ENCODE data around the gene XPC. TPM values are rescaled to one million over a fixed set of nuclear protein-coding genes. Genes with fewer than 3 reads are reported as not detected.

Gene XPC
- total and polyA plus RNA-seq, 7 donors: 8.1 to 37.5 (median 30.3) TPM

- 2 to 5% methylated on average over 3 of the region's 3 CpGs for WGBS, 2 donors
- peak overlapping the region; percentile 89 to 99 (median 96) for H3K27ac ChIP-seq
- peak overlapping the region; percentile 62 to 89 (median 76) for H3K4me3 ChIP-seq
- H3K27me3 ChIP-seq: no peaks in the 10 kb centered on the region
- TF ChIP-seq POLR2A (IDR thresholded peaks at IDR 0.05): no peak
- no peak for TF ChIP-seq EP300 (IDR thresholded peaks at IDR 0.05)
- TF ChIP-seq CTCF (IDR thresholded peaks at IDR 0.05): no peak
- TF ChIP-seq POLR2AphosphoS5 (IDR thresholded peaks at IDR 0.05): no peak
- H3K4me1 ChIP-seq: peaks cover 0 to 32% (median 29%) of the 10 kb centered on the region in 4 donors
- H3K9me3 ChIP-seq: no peaks in the 10 kb centered on the region
- peaks cover 0 to 30% (median 7%) of the 10 kb centered on the region in 4 donors for H3K36me3 ChIP-seq
- intact Hi-C loops (cut with DNase I): loop anchor here (2.0 to 10.0 kb wide), 4 partner anchors 34 to 766 kb away; partner anchors contain the start of genes CCDC174 and NR2C2
- no peak for DNase-seq
Measured at GRCh38 chr3:14179114-14179465, 689 bp upstream of the XPC start.

GRCh38 chr3:14177580-14178246 lies 688 bp downstream of the XPC start:
- DNase-seq: no peak
- Histone ChIP-seq H3K4me3 (peak overlapping the region; percentile 62 to 89 (median 76)), H3K36me3 (peaks cover 0 to 18% (median 4%) of the 10 kb centered on the region in 4 donors), H3K4me1 (peaks cover 0 to 32% (median 29%) of the 10 kb centered on the region in 4 donors), H3K9me3 (no peaks in the 10 kb centered on the region), H3K27me3 (no peaks in the 10 kb centered on the region), H3K27ac (peak overlapping the region; percentile 89 to 99 (median 96))
- intact Hi-C loops (cut with DNase I): loop anchor here (1.0 to 10.0 kb wide), 5 partner anchors 33 to 767 kb away; partner anchors contain the start of genes CCDC174, NR2C2 and TMEM43
- WGBS, 2 donors: 4 to 7% methylated on average over 10 of the region's 10 CpGs
- TF ChIP-seq EP300 (IDR thresholded peaks at IDR 0.05) (no peak), POLR2A (IDR thresholded peaks at IDR 0.05) (no peak), POLR2AphosphoS5 (IDR thresholded peaks at IDR 0.05) (no peak), CTCF (IDR thresholded peaks at IDR 0.05) (no peak)

GRCh38 chr3:14175383-14176037 lies 2.9 kb downstream of the XPC start:
- intact Hi-C loops (cut with DNase I): loop anchor here (10.0 kb wide), 1 partner anchor 769 kb away; the partner anchor contains the start of gene NR2C2
- no peak overlapping the region for H3K27ac ChIP-seq
- H3K4me1 ChIP-seq: peaks cover 0 to 32% (median 29%) of the 10 kb centered on the region in 4 donors
- DNase-seq: no peak
- no peaks in the 10 kb centered on the region for H3K27me3 ChIP-seq
- WGBS, 2 donors: 63 to 64% methylated on average over 3 of the region's 3 CpGs
- no peaks in the 10 kb centered on the region for H3K9me3 ChIP-seq
- no peak for TF ChIP-seq EP300 (IDR thresholded peaks at IDR 0.05)
- TF ChIP-seq CTCF (IDR thresholded peaks at IDR 0.05): no peak
- TF ChIP-seq POLR2AphosphoS5 (IDR thresholded peaks at IDR 0.05): no peak
- no peak for TF ChIP-seq POLR2A (IDR thresholded peaks at IDR 0.05)
- peaks cover 16 to 24% (median 19%) of the 10 kb centered on the region in 4 donors for H3K36me3 ChIP-seq
- H3K4me3 ChIP-seq: no peak overlapping the region

GRCh38 chr3:14174483-14174882 lies 3.9 kb downstream of the XPC start:
- 53 to 64% methylated on average over 2 of the region's 2 CpGs for WGBS, 2 donors
- no peak overlapping the region for H3K4me3 ChIP-seq
- no peak overlapping the region for H3K27ac ChIP-seq
- H3K9me3 ChIP-seq: no peaks in the 10 kb centered on the region
- H3K36me3 ChIP-seq: peaks cover 23 to 34% (median 28%) of the 10 kb centered on the region in 4 donors
- DNase-seq: no peak
- no peaks in the 10 kb centered on the region for H3K27me3 ChIP-seq
- intact Hi-C loops (cut with DNase I): loop anchor here (10.0 kb wide), 1 partner anchor 770 kb away; the partner anchor contains the start of gene NR2C2
- H3K4me1 ChIP-seq: peaks cover 0 to 28% (median 26%) of the 10 kb centered on the region in 4 donors
- TF ChIP-seq CTCF (IDR thresholded peaks at IDR 0.05) (no peak), POLR2A (IDR thresholded peaks at IDR 0.05) (no peak), POLR2AphosphoS5 (IDR thresholded peaks at IDR 0.05) (no peak), EP300 (IDR thresholded peaks at IDR 0.05) (no peak)
